ENCODE measurements around the gene VPS13A. TPM values are rescaled to one million over a fixed set of nuclear protein-coding genes. Genes with fewer than 3 reads are reported as not detected.

Gene VPS13A
- total RNA-seq = 10 to 100 TPM; 27.3 to 30.4 TPM

DNA sequence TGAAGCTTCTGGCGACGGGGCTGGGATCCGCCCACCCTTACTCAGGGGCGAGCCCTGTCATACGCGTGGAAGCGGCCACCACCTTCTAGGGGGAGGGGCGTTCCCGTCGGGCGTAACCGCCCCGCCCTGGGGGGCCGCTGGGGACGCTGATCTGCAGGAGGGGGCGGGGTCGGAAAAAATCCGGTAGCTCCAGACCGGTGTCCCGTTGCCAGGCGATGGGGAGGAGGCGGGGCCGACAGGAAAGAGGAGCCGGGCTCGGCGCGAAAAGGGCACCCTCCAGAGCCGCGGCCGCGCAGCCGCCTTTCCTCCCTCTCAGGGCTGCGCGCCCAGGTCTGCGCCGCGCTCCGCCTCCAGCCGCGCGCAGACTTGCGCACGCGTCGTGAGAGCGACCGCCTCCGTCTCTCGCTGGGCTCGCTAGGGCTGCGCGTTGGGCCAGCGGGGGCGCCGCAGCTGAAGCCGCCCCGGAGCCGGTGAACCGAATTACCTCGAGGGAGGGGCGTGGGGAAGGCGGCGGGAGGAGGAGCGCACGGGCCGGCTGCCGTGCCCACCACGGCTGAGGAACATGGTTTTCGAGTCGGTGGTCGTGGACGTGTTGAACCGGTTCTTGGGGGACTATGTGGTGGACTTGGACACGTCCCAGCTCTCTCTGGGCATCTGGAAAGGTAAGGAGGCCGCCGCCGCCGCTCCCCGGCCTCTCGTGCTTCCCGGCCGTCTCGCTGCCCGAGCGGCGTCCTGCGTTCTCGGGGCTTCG lies at the start of gene VPS13A:
TSS of gene VPS13A (plus strand) at position 392 of the 751 bp plus-strand sequence. CDS start at position 563, 171 bp downstream.
- ChIA-PET POLR2A (interaction anchor here (0.6 kb wide), 1 partner anchor 161 kb away, joined by 3 read pairs; no protein-coding TSS in a partner anchor), CTCF (interaction anchor here (0.6 to 3.1 kb wide), 5 partner anchors 9 to 1110 kb away, joined by 3 to 32 read pairs (median 3); no protein-coding TSS in a partner anchor)
- no peaks in the 10 kb centered on the region for H3K27me3 Mint-ChIP-seq
- no peaks in the 10 kb centered on the region for H3K36me3 Mint-ChIP-seq
- peak within 1 kb of the TSS; percentile 87 for H3K27ac Mint-ChIP-seq
- intact Hi-C loops (cut with micrococcal nuclease) = loop anchor here (1.0 to 10.0 kb wide), 8 partner anchors 10 to 1119 kb away; partner anchors contain the start of genes CEP78, GCNT1, PSAT1 and RFK
- peak within 1 kb of the TSS; percentile 86 for H3K4me3 Mint-ChIP-seq
- peak; percentile 97 for DNase-seq
- peaks cover 22% of the 10 kb centered on the region for H3K4me1 Mint-ChIP-seq (ENCODE audit: low read depth)
- H3K9me3 Mint-ChIP-seq = no peaks in the 10 kb centered on the region

GRCh38 chr9:77128125-77128789 lies 49.1 kb upstream of the VPS13A start:
- H3K4me3 Mint-ChIP-seq = no peak overlapping the region
- no peaks in the 10 kb centered on the region for H3K9me3 Mint-ChIP-seq
- CTCF ChIA-PET = no interaction called here
- peaks cover 3% of the 10 kb centered on the region for H3K27me3 Mint-ChIP-seq
- H3K36me3 Mint-ChIP-seq = no peaks in the 10 kb centered on the region
- POLR2A ChIA-PET = no interaction called here
- DNase-seq = no peak
- no peak overlapping the region for H3K27ac Mint-ChIP-seq
- H3K4me1 Mint-ChIP-seq (ENCODE audit: low read depth) = no peaks in the 10 kb centered on the region
- intact Hi-C loops (cut with micrococcal nuclease) = no loop called here

DNA sequence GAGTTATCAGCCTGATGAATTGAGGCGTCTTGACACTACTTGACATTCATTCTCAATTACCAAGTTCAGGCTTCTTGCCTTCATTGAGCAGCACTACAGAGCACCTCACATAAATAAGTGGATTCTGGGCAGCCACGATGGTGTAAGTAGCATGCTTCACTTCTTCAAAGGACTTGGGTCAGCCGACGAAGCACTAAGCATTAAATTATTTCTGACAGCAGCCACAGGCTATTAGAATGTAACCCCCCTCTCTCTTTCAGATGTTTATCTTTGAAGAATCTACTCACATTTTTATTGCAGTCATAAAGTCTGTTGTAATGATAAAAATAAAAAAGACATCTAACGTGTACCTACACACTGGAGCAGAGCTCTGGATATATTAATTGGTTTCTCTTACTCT lies 45.9 kb upstream of the VPS13A start:
- CTCF ChIA-PET = no interaction called here
- DNase-seq = no peak

GRCh38 chr9:77133011-77133410 lies 44.3 kb upstream of the VPS13A start:
- intact Hi-C loops (cut with micrococcal nuclease) = no loop called here
- ChIA-PET POLR2A (no interaction called here), CTCF (no interaction called here)
- no peak for DNase-seq
- Mint-ChIP-seq H3K4me1 (ENCODE audit: low read depth) (no peaks in the 10 kb centered on the region), H3K27ac (no peak overlapping the region), H3K4me3 (no peak overlapping the region), H3K9me3 (no peaks in the 10 kb centered on the region), H3K36me3 (no peaks in the 10 kb centered on the region), H3K27me3 (peaks cover 12% of the 10 kb centered on the region)

More for the DNA sequence above, 45.9 kb upstream of the VPS13A start:
- H3K27ac Mint-ChIP-seq = no peak overlapping the region
- POLR2A ChIA-PET = no interaction called here
- no peak overlapping the region for H3K4me3 Mint-ChIP-seq
- peaks cover 12% of the 10 kb centered on the region for H3K27me3 Mint-ChIP-seq
- no peaks in the 10 kb centered on the region for H3K4me1 Mint-ChIP-seq (ENCODE audit: low read depth)
- intact Hi-C loops (cut with micrococcal nuclease) = no loop called here
- H3K36me3 Mint-ChIP-seq = no peaks in the 10 kb centered on the region
- no peaks in the 10 kb centered on the region for H3K9me3 Mint-ChIP-seq

GRCh38 chr9:77142366-77142765 lies 35.0 kb upstream of the VPS13A start:
- ChIA-PET CTCF (interaction anchor here (1.1 to 1.3 kb wide), 2 partner anchors 9 to 10 kb away, joined by 3 to 5 read pairs; no protein-coding TSS in a partner anchor), POLR2A (no interaction called here)
- H3K4me3 Mint-ChIP-seq = no peak overlapping the region
- no peak for DNase-seq
- H3K9me3 Mint-ChIP-seq = no peaks in the 10 kb centered on the region
- peaks cover 6% of the 10 kb centered on the region for H3K27me3 Mint-ChIP-seq
- intact Hi-C loops (cut with micrococcal nuclease) = no loop called here
- no peaks in the 10 kb centered on the region for H3K36me3 Mint-ChIP-seq
- no peaks in the 10 kb centered on the region for H3K4me1 Mint-ChIP-seq (ENCODE audit: low read depth)
- no peak overlapping the region for H3K27ac Mint-ChIP-seq

DNA sequence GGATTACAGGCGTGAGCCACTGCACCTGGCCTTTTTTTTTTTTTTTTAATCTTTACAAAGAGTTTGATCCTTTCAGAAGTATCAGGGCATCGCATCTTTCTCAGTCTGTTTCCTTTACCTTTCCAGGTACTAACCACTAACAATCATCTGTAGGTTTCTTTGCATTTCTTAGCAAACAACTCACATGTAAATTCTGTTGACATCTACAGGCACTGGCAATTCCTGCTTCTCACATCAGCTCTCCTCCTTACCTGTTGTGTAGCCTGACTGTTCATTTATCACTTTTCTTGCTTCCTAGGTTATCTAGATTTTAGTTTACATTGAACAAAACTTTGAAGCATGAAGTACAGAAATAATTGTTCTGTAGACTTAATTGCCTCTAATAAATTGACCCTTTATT lies 27.5 kb upstream of the VPS13A start:
- Mint-ChIP-seq H3K4me1 (ENCODE audit: low read depth) (no peaks in the 10 kb centered on the region), H3K36me3 (no peaks in the 10 kb centered on the region), H3K27ac (no peak overlapping the region), H3K9me3 (no peaks in the 10 kb centered on the region), H3K4me3 (no peak overlapping the region), H3K27me3 (peaks cover 14% of the 10 kb centered on the region)
- ChIA-PET POLR2A (no interaction called here), CTCF (no interaction called here)
- intact Hi-C loops (cut with micrococcal nuclease) = loop anchor here (5.0 kb wide), 1 partner anchor 128 kb away; no protein-coding TSS in a partner anchor
- no peak for DNase-seq

- Mint-ChIP-seq H3K27ac (no peak overlapping the region), H3K4me3 (no peak overlapping the region), H3K27me3 (peaks cover 15% of the 10 kb centered on the region), H3K36me3 (no peaks in the 10 kb centered on the region), H3K4me1 (ENCODE audit: low read depth) (no peaks in the 10 kb centered on the region), H3K9me3 (no peaks in the 10 kb centered on the region)
- DNase-seq = no peak
- ChIA-PET CTCF (interaction anchor here (1.1 to 1.8 kb wide), 2 partner anchors 10 to 15 kb away, joined by 5 to 6 read pairs; no protein-coding TSS in a partner anchor), POLR2A (no interaction called here)
- intact Hi-C loops (cut with micrococcal nuclease) = loop anchor here (5.0 kb wide), 1 partner anchor 130 kb away; no protein-coding TSS in a partner anchor
These were observed 25.0 kb upstream of the VPS13A start for GRCh38 chr9:77152289-77152688.

GRCh38 chr9:77156646-77157371 lies 20.5 kb upstream of the VPS13A start:
- H3K9me3 Mint-ChIP-seq = no peaks in the 10 kb centered on the region
- intact Hi-C loops (cut with micrococcal nuclease) = no loop called here

DNA sequence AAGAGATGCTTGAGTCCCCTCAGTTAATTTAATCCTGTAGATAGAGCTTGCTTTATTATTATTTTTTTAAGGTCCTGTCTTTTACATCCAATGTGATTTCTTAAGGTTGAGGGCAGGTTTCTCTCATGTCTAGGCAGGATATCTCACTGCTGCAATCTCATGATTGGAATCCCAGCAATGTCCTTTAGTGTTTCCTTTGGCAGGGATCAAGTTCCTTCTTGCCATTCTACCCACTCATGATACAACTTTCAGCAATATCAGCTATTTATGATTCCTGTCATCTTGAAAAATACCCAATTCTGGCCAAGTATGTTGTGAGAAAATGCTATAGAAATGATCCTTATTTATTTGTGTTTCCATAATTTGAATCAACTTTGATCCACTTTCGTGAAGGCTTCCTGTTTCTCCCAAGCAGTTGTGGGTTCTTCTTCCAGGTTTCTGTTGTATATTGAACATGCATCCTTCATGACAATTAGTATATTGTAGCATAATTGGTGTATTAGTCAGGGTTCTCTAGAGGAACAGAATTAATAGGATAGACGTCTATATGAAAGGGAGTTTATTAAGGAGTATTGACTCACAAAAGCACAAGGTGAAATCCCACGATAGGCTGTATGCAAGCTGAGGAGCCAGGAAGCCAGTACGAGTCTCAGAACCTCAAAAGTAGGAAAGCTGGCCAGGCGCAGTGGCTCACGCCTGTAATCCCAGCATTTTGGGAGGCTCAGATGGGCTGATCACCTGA lies 18.4 kb upstream of the VPS13A start:
- H3K36me3 Mint-ChIP-seq = no peaks in the 10 kb centered on the region
- intact Hi-C loops (cut with micrococcal nuclease) = no loop called here
- no peak overlapping the region for H3K4me3 Mint-ChIP-seq
- H3K27ac Mint-ChIP-seq = no peak overlapping the region
- no peaks in the 10 kb centered on the region for H3K9me3 Mint-ChIP-seq
- H3K27me3 Mint-ChIP-seq = peaks cover 14% of the 10 kb centered on the region
- CTCF ChIA-PET = interaction anchor here (2.4 kb wide), 1 partner anchor 8 kb away, joined by 24 read pairs; no protein-coding TSS in a partner anchor
- POLR2A ChIA-PET = no interaction called here
- no peak for DNase-seq
- no peaks in the 10 kb centered on the region for H3K4me1 Mint-ChIP-seq (ENCODE audit: low read depth)

More at GRCh38 chr9:77156646-77157371, 20.5 kb upstream of the VPS13A start:
- H3K27me3 Mint-ChIP-seq = peaks cover 20% of the 10 kb centered on the region
- H3K4me1 Mint-ChIP-seq (ENCODE audit: low read depth) = no peaks in the 10 kb centered on the region
- H3K27ac Mint-ChIP-seq = no peak overlapping the region
- CTCF ChIA-PET = interaction anchor here (1.4 to 2.4 kb wide), 2 partner anchors 10 to 12 kb away, joined by 5 to 24 read pairs; no protein-coding TSS in a partner anchor
- H3K36me3 Mint-ChIP-seq = no peaks in the 10 kb centered on the region
- DNase-seq = no peak
- POLR2A ChIA-PET = no interaction called here
- H3K4me3 Mint-ChIP-seq = no peak overlapping the region

GRCh38 chr9:77161191-77161590 lies 16.1 kb upstream of the VPS13A start:
- ChIA-PET CTCF (interaction anchor here (1.5 kb wide), 1 partner anchor 10 kb away, joined by 10 read pairs; no protein-coding TSS in a partner anchor), POLR2A (no interaction called here)
- H3K27me3 Mint-ChIP-seq = peaks cover 12% of the 10 kb centered on the region
- H3K9me3 Mint-ChIP-seq = no peaks in the 10 kb centered on the region
- H3K36me3 Mint-ChIP-seq = no peaks in the 10 kb centered on the region
- no peak overlapping the region for H3K27ac Mint-ChIP-seq
- intact Hi-C loops (cut with micrococcal nuclease) = no loop called here
- H3K4me1 Mint-ChIP-seq (ENCODE audit: low read depth) = no peaks in the 10 kb centered on the region
- no peak for DNase-seq
- no peak overlapping the region for H3K4me3 Mint-ChIP-seq

DNA sequence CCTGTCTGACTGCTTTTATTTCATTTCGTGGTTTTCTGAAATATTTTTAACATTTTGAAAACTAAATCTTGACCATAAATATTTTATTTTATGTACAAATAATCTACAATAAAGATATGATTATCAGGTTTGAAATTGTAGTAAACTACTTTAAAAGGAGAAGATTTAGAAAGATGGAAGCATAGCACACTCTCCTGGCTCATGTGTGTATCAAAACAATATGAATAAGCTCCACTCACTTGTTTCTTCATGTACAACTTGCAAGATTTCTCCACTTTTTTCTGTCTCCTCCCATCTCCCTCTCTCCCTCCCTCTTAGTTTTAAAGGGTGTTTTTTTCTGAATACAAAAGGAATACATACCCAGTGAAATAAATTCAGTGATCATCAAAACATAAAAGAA lies 15.4 kb upstream of the VPS13A start:
- no peak overlapping the region for H3K27ac Mint-ChIP-seq
- intact Hi-C loops (cut with micrococcal nuclease) = no loop called here
- DNase-seq = no peak
- H3K9me3 Mint-ChIP-seq = no peaks in the 10 kb centered on the region
- H3K4me3 Mint-ChIP-seq = no peak overlapping the region
- peaks cover 11% of the 10 kb centered on the region for H3K27me3 Mint-ChIP-seq
- ChIA-PET CTCF (interaction anchor here (0.6 kb wide), 1 partner anchor 59 kb away, joined by 4 read pairs; no protein-coding TSS in a partner anchor), POLR2A (no interaction called here)
- no peaks in the 10 kb centered on the region for H3K4me1 Mint-ChIP-seq (ENCODE audit: low read depth)
- no peaks in the 10 kb centered on the region for H3K36me3 Mint-ChIP-seq
